Measurements from ENCODE around the gene RXRB. TPM values are rescaled to one million over a fixed set of nuclear protein-coding genes. Genes with fewer than 3 reads are reported as not detected.

The RXRB gene
- total and polyA plus RNA-seq, 2 donors (not counting 1 experiment from before 2014, with no cell fraction given), result 25.9 to 34.0 TPM

DNA sequence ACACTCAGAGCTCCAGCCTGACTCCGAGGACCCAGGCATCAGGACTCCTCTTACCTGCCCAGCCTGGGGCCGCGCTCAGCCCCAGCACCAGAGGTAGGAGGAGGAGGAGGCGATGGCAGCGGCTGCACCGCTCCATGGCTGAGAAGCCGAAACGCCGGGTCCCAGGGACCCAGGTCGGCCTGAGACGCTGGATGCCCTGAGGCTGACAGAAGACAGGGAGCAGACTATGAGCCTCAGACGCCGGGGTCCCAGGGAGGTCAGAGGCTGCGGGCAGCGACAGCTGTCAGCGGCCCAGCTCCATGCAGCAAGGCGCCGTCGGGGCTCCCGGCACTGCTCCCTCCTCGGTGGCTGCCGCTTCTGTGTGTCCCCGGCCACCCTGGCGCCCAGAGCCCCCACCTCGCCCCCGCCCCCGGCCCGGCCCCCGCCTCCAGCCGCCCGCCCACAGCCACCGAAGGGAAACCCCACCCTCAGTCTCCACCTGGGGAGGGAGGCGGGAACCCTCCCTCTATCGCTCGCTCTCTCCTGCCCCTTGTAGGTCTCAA, 8.3 kb downstream of the RXRB start, which contains the start of gene COL11A2:
Gene COL11A2, minus strand, starts transcription at position 363 of the 542 bp plus-strand sequence. Its CDS starts 227 bp downstream, at position 136.
- Histone ChIP-seq H3K36me3 (ENCODE audit: control insufficient read depth, insufficient read depth, low read length) (peaks cover 13% of the 10 kb centered on the region), H2AFZ (ENCODE audit: low read length) (no peak within 1 kb of the TSS), H3K27ac (ENCODE audit: insufficient read depth, low read length) (no peak within 1 kb of the TSS), H4K20me1 (ENCODE audit: control insufficient read depth, extremely low read depth, insufficient read depth, low read length) (no peaks in the 10 kb centered on the region), H3K9ac (ENCODE audit: insufficient read depth, low read length) (no peak within 1 kb of the TSS), H3K4me3 (replicated peaks in 1 of 4; ENCODE audit: control extremely low read depth in 1 of 4, insufficient read depth in 1 of 4, low read depth in 3 of 4, low read length in 4 of 4) (peak within 1 kb of the TSS in 2 of 4 experiments; percentile 35 to 37), H3K4me1 (ENCODE audit: control insufficient read depth, extremely low read depth, insufficient read depth, low read length) (no peaks in the 10 kb centered on the region), H3K27me3 (ENCODE audit: control insufficient read depth, insufficient read depth, low read length) (peaks cover 23% of the 10 kb centered on the region), H3K4me2 (ENCODE audit: extremely low read depth, insufficient read depth, low read length) (peak within 1 kb of the TSS; percentile 8), H3K9me3 (ENCODE audit: control insufficient read depth, insufficient read depth, low read depth, low read length) (no peaks in the 10 kb centered on the region), H3K79me2 (ENCODE audit: control insufficient read depth, insufficient read depth, low read length) (no peaks in the 10 kb centered on the region)
- no peak for DNase-seq (ENCODE audit: low read depth in 2 of 2)
- TF ChIP-seq EZH2 (IDR thresholded peaks at IDR 0.05; ENCODE audit: low read length, missing control alignments), result peak; percentile 96
- TF ChIP-seq, protein P1, sequence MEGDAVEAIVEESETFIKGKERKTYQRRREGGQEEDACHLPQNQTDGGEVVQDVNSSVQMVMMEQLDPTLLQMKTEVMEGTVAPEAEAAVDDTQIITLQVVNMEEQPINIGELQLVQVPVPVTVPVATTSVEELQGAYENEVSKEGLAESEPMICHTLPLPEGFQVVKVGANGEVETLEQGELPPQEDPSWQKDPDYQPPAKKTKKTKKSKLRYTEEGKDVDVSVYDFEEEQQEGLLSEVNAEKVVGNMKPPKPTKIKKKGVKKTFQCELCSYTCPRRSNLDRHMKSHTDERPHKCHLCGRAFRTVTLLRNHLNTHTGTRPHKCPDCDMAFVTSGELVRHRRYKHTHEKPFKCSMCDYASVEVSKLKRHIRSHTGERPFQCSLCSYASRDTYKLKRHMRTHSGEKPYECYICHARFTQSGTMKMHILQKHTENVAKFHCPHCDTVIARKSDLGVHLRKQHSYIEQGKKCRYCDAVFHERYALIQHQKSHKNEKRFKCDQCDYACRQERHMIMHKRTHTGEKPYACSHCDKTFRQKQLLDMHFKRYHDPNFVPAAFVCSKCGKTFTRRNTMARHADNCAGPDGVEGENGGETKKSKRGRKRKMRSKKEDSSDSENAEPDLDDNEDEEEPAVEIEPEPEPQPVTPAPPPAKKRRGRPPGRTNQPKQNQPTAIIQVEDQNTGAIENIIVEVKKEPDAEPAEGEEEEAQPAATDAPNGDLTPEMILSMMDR (conservative IDR thresholded peaks at IDR 0.05 in 1 of 2, IDR thresholded peaks at IDR 0.05 in 1 of 2; ENCODE audit: low read depth in 1 of 2, low read length in 2 of 2), result no peak

DNA sequence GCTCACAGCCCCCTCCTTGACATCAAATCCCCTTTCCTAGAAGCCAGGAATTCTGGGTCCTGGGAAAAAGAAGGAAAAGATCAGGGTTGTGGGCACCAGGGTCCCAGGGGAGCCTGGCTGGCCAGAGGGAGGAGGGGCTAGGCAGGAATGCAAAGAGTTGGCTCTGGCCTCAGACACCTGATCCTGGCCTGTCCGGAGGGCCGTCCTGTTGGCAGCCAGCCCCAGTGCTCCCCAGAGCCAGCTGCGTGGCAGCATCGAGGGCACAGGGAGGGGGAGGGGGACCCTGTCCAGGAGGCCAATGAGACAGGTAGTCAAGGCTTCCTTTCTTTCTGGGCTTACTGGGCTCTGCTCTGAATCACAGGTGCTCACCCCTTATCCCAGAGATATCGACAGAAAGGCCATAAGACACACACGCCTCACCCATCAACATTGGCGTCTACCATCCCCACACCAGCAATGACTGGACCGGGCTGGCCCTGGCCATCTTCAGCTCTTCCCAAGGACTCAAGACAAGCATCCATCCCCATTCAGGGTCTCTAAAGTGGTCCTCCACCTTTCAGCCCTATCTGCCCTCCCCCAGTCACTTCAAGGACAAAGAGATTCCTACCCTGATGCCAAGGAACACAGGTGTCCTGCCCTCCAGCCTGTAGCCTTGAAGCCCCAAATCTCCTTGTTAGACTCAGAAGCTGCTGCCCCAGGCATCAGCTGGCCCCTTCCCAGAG, 8.9 kb downstream of the RXRB start:
- peaks cover 13% of the 10 kb centered on the region for H3K36me3 ChIP-seq (ENCODE audit: control insufficient read depth, insufficient read depth, low read length)
- H3K9ac ChIP-seq (ENCODE audit: insufficient read depth, low read length), result no peak overlapping the region
- no peaks in the 10 kb centered on the region for H3K9me3 ChIP-seq (ENCODE audit: control insufficient read depth, insufficient read depth, low read depth, low read length)
- H3K27ac ChIP-seq (ENCODE audit: insufficient read depth, low read length), result no peak overlapping the region
- no peak for DNase-seq (ENCODE audit: low read depth in 2 of 2)
- no peaks in the 10 kb centered on the region for H3K79me2 ChIP-seq (ENCODE audit: control insufficient read depth, insufficient read depth, low read length)
- H3K27me3 ChIP-seq (ENCODE audit: control insufficient read depth, insufficient read depth, low read length), result peaks cover 23% of the 10 kb centered on the region
- TF ChIP-seq, protein P1 (conservative IDR thresholded peaks at IDR 0.05 in 1 of 2, IDR thresholded peaks at IDR 0.05 in 1 of 2; ENCODE audit: low read depth in 1 of 2, low read length in 2 of 2), result no peak
- TF ChIP-seq EZH2 (IDR thresholded peaks at IDR 0.05; ENCODE audit: low read length, missing control alignments), result peak; percentile 89
- no peak overlapping the region for H3K4me3 ChIP-seq (replicated peaks in 1 of 4; ENCODE audit: control extremely low read depth in 1 of 4, insufficient read depth in 1 of 4, low read depth in 3 of 4, low read length in 4 of 4)
- no peak overlapping the region for H2AFZ ChIP-seq (ENCODE audit: low read length)
- H3K4me1 ChIP-seq (ENCODE audit: control insufficient read depth, extremely low read depth, insufficient read depth, low read length), result no peaks in the 10 kb centered on the region
- no peak overlapping the region for H3K4me2 ChIP-seq (ENCODE audit: extremely low read depth, insufficient read depth, low read length)
- no peaks in the 10 kb centered on the region for H4K20me1 ChIP-seq (ENCODE audit: control insufficient read depth, extremely low read depth, insufficient read depth, low read length)

DNA sequence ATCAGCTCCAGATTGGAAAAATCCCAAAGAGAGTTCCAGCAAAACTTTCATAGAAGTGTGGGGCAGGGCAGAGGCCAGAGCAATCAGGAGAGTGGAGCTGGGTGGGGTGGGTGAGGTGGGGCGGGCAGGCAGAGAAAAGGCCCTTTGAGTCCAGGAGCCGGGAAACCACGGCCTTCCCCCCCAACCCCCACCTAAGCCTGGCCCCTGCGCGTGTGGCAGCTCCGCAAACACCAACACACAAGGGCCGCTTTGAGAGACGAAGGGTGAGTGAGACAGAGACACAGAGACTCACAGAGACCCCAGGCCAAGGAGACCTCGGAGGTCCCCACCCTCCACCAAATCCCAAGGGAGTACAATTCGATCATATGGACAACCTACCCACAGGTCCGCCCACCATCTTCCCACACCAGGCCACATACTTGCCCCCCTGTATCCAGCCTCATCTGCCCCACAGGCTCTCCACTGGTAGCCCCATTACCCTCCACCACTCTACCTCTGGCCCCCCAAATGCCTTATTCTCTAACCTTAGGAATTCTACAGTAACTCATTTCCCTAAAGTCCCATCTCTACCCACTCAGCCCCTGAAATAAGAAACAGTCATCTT, 9.9 kb downstream of the RXRB start:
- no peak for DNase-seq (ENCODE audit: low read depth in 2 of 2)
- TF ChIP-seq, protein P1 (conservative IDR thresholded peaks at IDR 0.05 in 1 of 2, IDR thresholded peaks at IDR 0.05 in 1 of 2; ENCODE audit: low read depth in 1 of 2, low read length in 2 of 2), result no peak
- TF ChIP-seq EZH2 (IDR thresholded peaks at IDR 0.05; ENCODE audit: low read length, missing control alignments), result no peak
- H3K9me3 ChIP-seq (ENCODE audit: control insufficient read depth, insufficient read depth, low read depth, low read length), result no peaks in the 10 kb centered on the region
- H3K79me2 ChIP-seq (ENCODE audit: control insufficient read depth, insufficient read depth, low read length), result no peaks in the 10 kb centered on the region
- no peaks in the 10 kb centered on the region for H3K4me1 ChIP-seq (ENCODE audit: control insufficient read depth, extremely low read depth, insufficient read depth, low read length)
- H3K4me2 ChIP-seq (ENCODE audit: extremely low read depth, insufficient read depth, low read length), result no peak overlapping the region
- H3K27me3 ChIP-seq (ENCODE audit: control insufficient read depth, insufficient read depth, low read length), result peaks cover 23% of the 10 kb centered on the region
- no peak overlapping the region for H3K4me3 ChIP-seq (replicated peaks in 1 of 4; ENCODE audit: control extremely low read depth in 1 of 4, insufficient read depth in 1 of 4, low read depth in 3 of 4, low read length in 4 of 4)
- H3K9ac ChIP-seq (ENCODE audit: insufficient read depth, low read length), result no peak overlapping the region
- no peaks in the 10 kb centered on the region for H4K20me1 ChIP-seq (ENCODE audit: control insufficient read depth, extremely low read depth, insufficient read depth, low read length)
- H3K36me3 ChIP-seq (ENCODE audit: control insufficient read depth, insufficient read depth, low read length), result peaks cover 7% of the 10 kb centered on the region
- H3K27ac ChIP-seq (ENCODE audit: insufficient read depth, low read length), result no peak overlapping the region
- no peak overlapping the region for H2AFZ ChIP-seq (ENCODE audit: low read length)
